Adipocyte (in vitro differentiated cells): ENCODE data around the gene PLA2G2F.
"Not testable (repeated sequence)": the region's sequence is repeated elsewhere in the genome, so short reads cannot be mapped to it uniquely, and the experiment has no call there.

Source experiments
- DNase-seq: peaks from one replicate; pipeline ENCODE4 v3.0.0-alpha.2; 2015; ENCODE audit warnings: low read depth
- H3K27me3 ChIP-seq: replicated peaks from 2 replicates; pipeline ENCODE4 v1.7.0; 2013; ENCODE audit warnings: mild to moderate bottlenecking, low read length, moderate library complexity; ENCODE audit not compliant: control insufficient read depth, insufficient read depth
- H3K36me3 ChIP-seq: 2 replicates; pipeline ENCODE4 v1.7.0; 2013; ENCODE audit warnings: low read length, mild to moderate bottlenecking, moderate library complexity; ENCODE audit not compliant: control insufficient read depth, insufficient read depth, severe bottlenecking
- H3K4me1 ChIP-seq: 2 replicates; pipeline ENCODE4 v1.7.0; 2013; ENCODE audit warnings: mild to moderate bottlenecking, low read length, moderate library complexity; ENCODE audit not compliant: control insufficient read depth, insufficient read depth
- H3K4me3 ChIP-seq: 2 replicates; pipeline ENCODE4 v1.7.0; 2013; ENCODE audit warnings: mild to moderate bottlenecking, low read length, moderate library complexity
- H3K9ac ChIP-seq: 2 replicates; pipeline ENCODE4 v1.7.0; 2013; ENCODE audit warnings: mild to moderate bottlenecking, low read length, moderate library complexity
- H3K9me3 ChIP-seq: 2 replicates; pipeline ENCODE4 v1.7.0; 2013; ENCODE audit warnings: mild to moderate bottlenecking, low read length, moderate library complexity; ENCODE audit not compliant: control insufficient read depth

PLA2G2F gene

DNA sequence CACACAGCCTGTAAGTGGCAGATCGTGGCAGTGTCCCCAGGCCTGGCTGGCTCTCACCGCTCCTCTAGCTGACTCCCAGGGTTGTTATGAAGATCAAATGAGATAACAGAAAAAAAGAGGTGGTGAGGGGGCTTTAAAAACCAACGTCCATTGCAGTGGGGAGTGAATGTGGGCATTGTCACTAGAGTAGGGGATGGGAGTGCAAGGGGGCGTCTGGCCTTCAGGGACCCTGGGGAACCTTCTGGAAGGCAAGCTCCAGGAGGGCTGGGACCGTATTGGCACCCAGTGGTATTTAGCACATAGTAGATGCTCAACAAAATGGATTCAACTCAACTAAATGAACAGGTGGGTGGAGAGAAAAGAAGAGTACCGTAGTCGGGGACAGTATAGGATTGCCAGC is 23.2 kb upstream of the PLA2G2F start:
- H3K36me3 ChIP-seq: no peaks in the 10 kb centered on the region
- no peak overlapping the region for H3K9ac ChIP-seq
- peaks cover 10% of the 10 kb centered on the region for H3K27me3 ChIP-seq
- no peak overlapping the region for H3K4me3 ChIP-seq
- no peaks in the 10 kb centered on the region for H3K9me3 ChIP-seq
- no peaks in the 10 kb centered on the region for H3K4me1 ChIP-seq
- DNase-seq: no peak

DNA sequence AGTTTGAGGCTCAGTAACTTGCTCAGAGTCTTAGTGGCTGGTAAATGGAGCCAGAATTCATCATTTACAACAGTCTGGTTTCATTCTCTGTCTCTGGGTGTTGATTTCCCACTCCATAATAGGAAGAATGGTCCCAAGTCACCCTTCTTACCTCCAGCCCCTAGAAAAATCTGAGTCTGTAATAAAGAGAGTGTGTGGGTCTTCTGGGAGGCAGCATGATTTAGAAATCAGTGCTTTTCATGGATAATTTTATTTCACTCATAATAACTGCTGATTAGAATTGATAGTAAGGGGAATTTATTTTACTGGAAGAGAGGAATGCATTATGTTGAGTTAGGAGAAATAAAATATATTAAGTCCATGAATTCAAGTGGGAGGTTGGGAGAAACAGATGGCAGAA is 21.9 kb upstream of the PLA2G2F start:
- H3K4me1 ChIP-seq: no peaks in the 10 kb centered on the region
- DNase-seq: no peak
- H3K36me3 ChIP-seq: no peaks in the 10 kb centered on the region
- no peak overlapping the region for H3K4me3 ChIP-seq
- H3K9me3 ChIP-seq: no peaks in the 10 kb centered on the region
- peaks cover 19% of the 10 kb centered on the region for H3K27me3 ChIP-seq
- no peak overlapping the region for H3K9ac ChIP-seq

DNA sequence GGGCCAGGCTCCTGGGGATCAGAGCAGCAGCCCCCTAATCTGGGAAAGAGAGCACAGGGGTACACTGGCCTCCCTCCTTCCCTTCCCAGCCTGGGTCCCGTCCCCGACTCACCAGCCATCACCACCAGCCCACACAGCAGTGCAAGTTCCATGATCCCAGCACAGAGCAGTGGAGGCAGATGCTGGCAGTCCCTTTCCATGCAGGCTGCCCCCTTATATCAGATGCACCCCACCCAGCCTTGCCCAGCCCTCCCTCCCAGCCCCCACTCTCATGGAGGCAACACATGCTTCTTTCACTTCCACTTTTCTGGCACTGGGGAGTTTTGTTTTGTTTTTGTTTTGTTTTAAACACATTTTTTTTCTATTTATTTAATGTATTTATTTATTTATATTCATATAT is 19.8 kb upstream of the PLA2G2F start, which contains the start of gene PLA2G2D:
PLA2G2D (minus strand) TSS at position 190 of the 400 bp plus-strand sequence; CDS start at position 152, 38 bp downstream.
- H3K27me3 ChIP-seq: peaks cover 19% of the 10 kb centered on the region

DNA sequence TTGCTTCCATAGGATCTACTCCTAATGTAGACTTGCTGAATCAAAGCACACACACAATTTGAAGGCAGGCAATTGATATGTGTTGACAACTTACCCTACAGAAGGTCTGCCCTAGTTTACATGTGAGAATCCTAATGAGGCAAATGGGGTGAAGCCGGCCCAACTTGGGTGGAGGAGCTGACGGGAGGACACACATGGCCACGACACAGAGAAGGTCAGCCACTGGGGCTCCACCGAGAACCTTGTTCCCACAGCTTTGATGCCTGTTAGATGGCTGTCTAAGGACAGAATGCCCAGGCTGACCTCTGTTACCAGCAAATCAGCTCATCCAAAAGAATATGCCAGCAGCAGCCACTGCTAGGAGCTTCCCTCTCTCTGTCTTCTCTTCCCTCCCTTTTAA is 18.3 kb upstream of the PLA2G2F start:
- Histone ChIP-seq H3K36me3 (no peaks in the 10 kb centered on the region), H3K4me1 (peaks cover 8% of the 10 kb centered on the region), H3K9ac (no peak overlapping the region), H3K27me3 (peaks cover 19% of the 10 kb centered on the region), H3K4me3 (no peak overlapping the region), H3K9me3 (no peaks in the 10 kb centered on the region)
- DNase-seq: no peak

More for the DNA sequence above, 19.8 kb upstream of the PLA2G2F start, which contains the start of gene PLA2G2D:
- no peak within 1 kb of the TSS for H3K9ac ChIP-seq
- DNase-seq: no peak
- peaks cover 3% of the 10 kb centered on the region for H3K4me1 ChIP-seq
- no peaks in the 10 kb centered on the region for H3K9me3 ChIP-seq
- no peaks in the 10 kb centered on the region for H3K36me3 ChIP-seq
- H3K4me3 ChIP-seq: no peak within 1 kb of the TSS

DNA sequence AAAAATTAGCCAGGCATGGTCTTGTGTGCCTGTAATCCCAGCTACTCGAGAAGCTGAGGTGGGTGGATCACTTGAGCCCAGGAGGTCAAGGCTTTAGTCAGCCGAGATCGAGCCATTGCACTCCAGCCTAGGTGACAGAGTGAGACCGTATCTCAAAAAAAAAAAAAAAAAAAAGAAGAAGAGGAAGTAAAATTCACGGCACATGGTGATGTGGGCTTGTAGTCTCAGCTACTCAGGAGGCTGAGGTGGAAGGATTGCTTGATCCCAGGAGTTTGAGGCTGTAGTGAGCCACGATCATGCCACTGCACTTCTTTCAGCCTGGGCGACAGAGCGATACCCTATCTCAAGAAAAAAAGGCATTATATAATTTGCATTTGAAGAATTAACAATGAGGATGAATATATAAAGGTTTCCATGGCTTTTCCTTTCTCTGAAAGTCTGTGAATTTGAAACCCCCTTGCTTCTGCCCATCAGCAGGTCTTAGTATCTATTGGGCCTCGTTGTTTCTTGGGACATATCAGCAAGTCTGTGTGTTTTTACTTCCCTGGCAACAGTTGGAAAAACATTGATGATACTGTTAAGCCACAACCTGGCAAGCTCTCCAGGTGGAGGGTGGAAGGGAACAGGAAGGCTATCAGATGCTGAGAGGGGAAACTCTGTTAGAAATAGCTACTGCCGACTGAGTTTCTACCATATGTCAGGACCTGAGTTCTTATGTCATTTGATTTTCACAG is 15.2 kb upstream of the PLA2G2F start:
- Histone ChIP-seq H3K4me3 (no peak overlapping the region), H3K27me3 (peaks cover 9% of the 10 kb centered on the region), H3K36me3 (no peaks in the 10 kb centered on the region), H3K9me3 (no peaks in the 10 kb centered on the region), H3K9ac (no peak overlapping the region), H3K4me1 (peaks cover 8% of the 10 kb centered on the region)
- no peak for DNase-seq

DNA sequence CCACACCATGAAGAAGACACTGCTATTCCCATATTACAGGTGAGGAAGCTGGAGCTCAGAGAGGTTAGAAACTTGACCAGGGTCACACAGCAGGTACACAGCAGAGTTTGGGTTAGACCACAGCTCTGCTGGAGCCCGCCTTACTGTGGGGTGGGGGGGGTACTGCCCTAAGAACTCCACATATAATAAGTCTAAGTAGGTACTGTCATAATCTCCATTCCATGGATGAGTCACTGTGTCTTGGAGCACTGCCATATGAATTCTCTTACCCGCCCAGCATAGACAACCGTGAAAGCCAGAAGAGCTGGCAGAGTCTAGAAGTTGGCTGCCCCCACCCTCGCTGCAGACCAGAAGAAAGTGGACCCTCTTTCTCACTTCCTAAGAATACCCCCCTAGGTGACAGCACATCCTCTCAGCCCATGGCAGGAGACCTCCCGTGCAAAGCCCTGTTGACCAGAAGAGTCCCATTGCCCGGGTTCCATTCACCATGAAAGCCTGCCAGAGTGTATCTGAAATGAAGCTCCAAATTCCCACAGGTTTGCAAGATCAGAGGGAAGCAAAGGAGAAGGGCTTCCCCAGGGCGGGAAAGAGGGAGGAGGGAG is 14.6 kb upstream of the PLA2G2F start:
- no peaks in the 10 kb centered on the region for H3K36me3 ChIP-seq
- no peak overlapping the region for H3K4me3 ChIP-seq
- peaks cover 8% of the 10 kb centered on the region for H3K4me1 ChIP-seq
- H3K27me3 ChIP-seq: peaks cover 9% of the 10 kb centered on the region
- H3K9me3 ChIP-seq: no peaks in the 10 kb centered on the region
- no peak overlapping the region for H3K9ac ChIP-seq
- peak; percentile 42 for DNase-seq

DNA sequence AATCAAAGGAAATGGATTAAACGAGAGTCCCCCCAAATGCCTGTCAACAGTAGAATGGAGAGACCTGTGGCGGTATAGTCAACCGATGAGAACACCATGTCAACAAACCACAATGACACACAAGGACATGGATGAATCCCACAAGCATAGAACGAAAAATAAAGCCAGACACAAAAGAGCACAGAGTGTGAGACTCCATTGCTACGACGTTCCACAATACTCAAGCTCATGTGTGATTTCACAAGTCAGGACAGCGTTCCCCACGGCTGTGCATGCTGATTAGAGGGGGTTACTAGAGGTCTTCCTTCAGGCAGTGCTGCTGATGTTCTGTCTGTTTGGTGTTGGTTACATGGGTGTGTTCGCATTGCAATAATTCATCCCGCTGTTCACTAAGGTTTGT is 14.0 kb upstream of the PLA2G2F start:
- no peak overlapping the region for H3K9ac ChIP-seq
- peaks cover 5% of the 10 kb centered on the region for H3K9me3 ChIP-seq
- peaks cover 9% of the 10 kb centered on the region for H3K27me3 ChIP-seq
- H3K4me1 ChIP-seq: peaks cover 8% of the 10 kb centered on the region
- no peaks in the 10 kb centered on the region for H3K36me3 ChIP-seq
- H3K4me3 ChIP-seq: no peak overlapping the region
- DNase-seq: no peak

DNA sequence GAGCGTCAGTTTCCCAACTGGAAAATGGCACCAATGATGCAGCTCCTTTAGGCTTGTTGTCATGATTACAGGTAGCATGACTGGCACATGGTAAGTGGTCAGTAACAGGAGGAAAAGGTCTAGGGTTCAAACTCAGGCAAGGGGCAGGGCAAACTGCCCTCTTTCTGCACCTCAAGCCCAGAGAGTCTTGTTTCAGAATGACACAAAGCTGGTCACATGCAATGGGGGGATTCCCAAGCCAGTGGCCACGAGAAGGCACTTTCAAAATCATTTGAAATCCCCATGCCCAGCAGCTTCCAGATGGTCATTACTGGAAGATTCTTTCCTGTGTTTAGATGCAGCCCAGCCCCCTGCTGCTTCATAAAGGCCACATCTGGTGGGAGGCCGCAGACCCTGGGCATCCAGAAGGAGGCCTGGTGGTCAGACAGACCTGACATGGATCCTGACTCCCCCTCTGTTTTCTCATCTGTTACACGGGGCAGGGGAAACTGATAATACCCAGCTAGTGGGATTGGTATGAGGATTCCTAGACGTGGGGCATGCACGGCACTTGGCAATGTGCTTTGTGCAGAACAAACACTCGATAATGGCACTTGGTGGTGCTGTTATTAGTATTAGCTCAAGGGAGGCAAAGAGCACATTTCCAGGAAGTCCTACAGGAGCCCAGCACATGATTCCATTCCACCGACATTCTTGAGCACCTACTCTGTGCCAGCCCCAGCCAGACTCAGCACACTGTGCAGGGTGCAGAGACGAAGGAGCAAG is 12.9 kb upstream of the PLA2G2F start:
- H3K9me3 ChIP-seq: peaks cover 5% of the 10 kb centered on the region
- no peak for DNase-seq
- H3K4me1 ChIP-seq: peaks cover 8% of the 10 kb centered on the region
- H3K9ac ChIP-seq: no peak overlapping the region
- H3K27me3 ChIP-seq: peaks cover 7% of the 10 kb centered on the region
- no peaks in the 10 kb centered on the region for H3K36me3 ChIP-seq
- H3K4me3 ChIP-seq: no peak overlapping the region

DNA sequence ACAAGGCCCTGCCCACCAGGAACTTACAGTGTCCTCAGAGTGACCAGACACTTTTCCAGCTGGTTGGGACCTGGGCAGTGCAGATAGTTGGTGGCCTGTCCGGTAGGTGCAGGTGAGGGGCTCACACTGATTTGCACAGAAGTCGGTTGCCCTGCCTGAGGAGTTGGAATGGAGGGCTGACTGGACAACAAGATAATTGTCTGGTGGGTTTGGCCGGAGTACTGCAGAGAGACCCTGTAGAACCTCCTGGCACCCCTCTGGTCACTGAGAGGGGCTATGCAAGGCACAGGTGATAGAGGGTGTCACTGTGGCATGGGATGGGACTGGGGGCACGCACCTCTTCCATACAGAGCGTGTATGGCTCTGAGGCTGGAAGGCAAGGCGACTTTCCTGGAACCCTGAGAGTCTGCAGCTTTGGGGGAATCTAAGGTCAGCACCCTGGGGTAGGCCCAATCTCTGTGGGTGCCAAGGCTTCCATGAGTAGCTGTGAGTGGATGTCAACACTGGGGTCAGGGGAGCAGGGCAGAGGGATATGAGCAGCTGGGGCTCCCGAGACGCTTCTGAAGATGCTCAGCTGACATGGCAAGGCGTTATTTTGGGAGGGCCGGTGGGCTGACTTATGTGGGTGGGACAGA is 12.2 kb upstream of the PLA2G2F start:
- Histone ChIP-seq H3K27me3 (peaks cover 1% of the 10 kb centered on the region), H3K4me3 (no peak overlapping the region), H3K4me1 (peaks cover 8% of the 10 kb centered on the region), H3K9ac (no peak overlapping the region), H3K9me3 (peaks cover 5% of the 10 kb centered on the region), H3K36me3 (no peaks in the 10 kb centered on the region)
- DNase-seq: no peak

DNA sequence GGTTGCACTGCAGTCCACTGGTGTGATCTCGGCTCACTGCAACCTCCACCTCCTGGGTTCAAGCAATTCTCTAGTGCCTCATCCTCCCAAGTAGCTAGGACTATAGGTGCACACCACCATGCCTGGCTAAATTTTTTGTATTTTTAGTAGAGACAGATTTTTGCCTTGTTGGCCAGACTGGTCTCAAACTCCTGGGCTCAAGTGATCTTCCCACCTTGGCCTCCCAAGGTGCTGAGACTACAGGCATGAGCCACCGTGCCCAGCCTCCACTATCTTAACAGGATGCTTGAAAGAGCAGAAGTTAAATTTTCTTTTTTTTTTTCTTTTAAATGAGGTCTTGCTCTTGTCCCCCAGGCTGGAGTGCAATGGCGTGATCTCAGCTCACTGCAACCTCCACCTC is 8.6 kb upstream of the PLA2G2F start:
- not testable (repeated sequence) for H3K36me3 ChIP-seq, DNase-seq, H3K27me3 ChIP-seq, H3K9me3 ChIP-seq, H3K4me3 ChIP-seq, H3K9ac ChIP-seq, H3K4me1 ChIP-seq

DNA sequence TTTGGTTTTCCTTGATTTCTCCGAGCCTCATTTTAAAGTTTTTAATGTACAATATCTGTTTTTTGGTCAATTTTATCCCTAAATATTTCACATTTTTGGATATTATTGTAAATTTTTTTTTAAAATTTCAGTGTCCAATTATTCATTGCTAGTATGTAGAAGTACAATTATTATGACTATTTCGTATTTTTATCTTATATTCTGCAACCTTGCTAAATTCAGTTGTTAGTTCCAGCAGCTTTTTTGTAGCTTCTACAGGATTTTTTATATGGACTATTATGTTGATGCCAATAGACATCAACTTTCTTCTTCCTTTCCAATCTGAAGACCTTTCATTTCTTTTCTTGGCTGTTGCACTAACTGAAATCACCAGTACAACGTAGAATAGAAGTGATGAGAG is 4.1 kb upstream of the PLA2G2F start:
- Histone ChIP-seq H3K36me3 (no peaks in the 10 kb centered on the region), H3K9me3 (peaks cover under 1% of the 10 kb centered on the region), H3K9ac (no peak overlapping the region), H3K4me1 (no peaks in the 10 kb centered on the region), H3K4me3 (no peak overlapping the region), H3K27me3 (no peaks in the 10 kb centered on the region)
- DNase-seq: no peak
